Activated CD8-positive, alpha-beta memory T cell treated with anti-CD3 and anti-CD28 coated beads for 48 hours (primary cell): ENCODE data around the gene CLCF1.

Experiments used
- DNase-seq, 3 experiments: peaks; one replicate each; pipeline ENCODE4 v3.0.0-alpha.2; 2020; ENCODE audit warnings: low read depth in 2 of 3, low spot score in 2 of 3

The CLCF1 gene

DNA sequence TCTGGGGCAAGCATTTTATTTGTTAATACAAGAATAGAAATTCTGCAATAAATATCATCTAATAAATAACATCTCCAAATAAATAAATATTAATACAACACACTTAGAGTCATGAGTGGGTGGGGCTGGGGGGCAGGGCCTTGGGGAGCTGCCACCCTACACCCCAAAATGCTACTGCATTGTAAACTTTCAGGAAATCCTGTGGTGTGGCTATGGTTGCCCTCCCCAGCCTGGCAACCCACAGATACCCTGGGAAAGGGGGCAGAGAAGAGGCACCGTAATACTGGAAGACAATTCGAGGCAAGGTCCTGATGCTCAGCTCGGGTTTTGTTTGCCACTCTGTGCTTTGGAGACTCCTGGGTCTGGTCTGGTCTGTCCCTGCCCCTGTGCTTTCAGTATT lies 9.2 kb downstream of the CLCF1 start:
- no peak for DNase-seq

GRCh38 chr11:67357831-67358670 lies 15.3 kb downstream of the CLCF1 start:
- no peak for DNase-seq

DNA sequence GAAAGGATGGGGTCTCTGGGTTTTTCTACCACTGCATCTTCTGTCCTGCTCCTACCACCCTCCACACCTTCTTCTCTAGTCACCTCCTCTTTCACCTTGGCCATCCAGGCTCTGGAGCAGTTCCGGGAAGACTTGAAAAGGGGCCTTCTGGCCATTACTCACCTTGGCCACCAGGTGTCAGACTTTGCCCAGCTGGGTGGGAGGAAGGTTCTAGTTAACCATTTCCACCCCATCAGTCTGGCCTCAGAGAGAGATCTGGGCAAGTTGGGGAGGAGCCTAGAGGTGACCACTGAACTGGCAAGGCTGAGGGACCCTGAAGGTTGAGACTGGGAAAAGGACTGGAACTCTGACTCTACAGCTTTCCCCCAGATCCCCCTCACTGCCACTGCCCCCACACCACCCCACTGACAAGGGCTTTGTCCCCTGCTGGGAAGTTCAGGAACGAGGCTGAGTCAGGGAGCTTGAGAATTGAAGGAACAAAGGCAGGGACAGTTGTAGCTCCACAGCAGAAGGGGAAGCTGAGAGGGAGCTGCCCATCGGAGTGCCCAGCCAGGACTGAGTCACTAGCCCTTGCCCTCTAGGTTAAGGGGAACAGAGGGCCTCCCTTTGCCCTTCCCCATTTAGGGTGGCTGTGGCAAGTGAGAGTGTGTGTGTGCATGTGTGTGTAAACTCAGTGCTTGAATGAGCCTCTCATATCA lies 16.4 kb downstream of the CLCF1 start:
- no peak for DNase-seq

DNA sequence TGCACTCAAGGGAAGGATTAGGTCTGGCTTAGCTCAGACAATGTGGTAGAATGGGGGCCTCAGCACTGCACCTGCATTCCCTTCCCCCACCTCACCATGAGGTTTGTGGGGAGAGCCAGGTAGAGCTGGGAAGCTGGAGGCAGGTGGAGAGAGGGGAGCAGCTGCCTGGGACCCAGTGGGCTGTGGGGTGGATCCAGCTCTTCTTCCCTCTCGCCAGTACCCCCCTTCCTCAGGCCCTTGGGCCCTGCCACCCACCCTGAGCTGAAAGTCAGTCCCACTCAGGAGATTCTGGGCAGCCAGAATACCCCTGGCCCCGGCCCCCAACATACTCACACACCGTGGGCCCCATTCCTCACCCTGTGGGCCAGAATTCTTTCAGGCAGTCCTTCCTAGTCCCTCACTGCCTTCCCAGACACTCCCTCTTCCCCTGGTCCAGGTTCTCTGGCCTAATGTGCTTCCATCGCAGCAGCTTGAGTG lies 17.0 kb downstream of the CLCF1 start:
- DNase-seq = no peak

- no peak for DNase-seq
Observed at GRCh38 chr11:67355794-67356386, 17.5 kb downstream of the CLCF1 start.

DNA sequence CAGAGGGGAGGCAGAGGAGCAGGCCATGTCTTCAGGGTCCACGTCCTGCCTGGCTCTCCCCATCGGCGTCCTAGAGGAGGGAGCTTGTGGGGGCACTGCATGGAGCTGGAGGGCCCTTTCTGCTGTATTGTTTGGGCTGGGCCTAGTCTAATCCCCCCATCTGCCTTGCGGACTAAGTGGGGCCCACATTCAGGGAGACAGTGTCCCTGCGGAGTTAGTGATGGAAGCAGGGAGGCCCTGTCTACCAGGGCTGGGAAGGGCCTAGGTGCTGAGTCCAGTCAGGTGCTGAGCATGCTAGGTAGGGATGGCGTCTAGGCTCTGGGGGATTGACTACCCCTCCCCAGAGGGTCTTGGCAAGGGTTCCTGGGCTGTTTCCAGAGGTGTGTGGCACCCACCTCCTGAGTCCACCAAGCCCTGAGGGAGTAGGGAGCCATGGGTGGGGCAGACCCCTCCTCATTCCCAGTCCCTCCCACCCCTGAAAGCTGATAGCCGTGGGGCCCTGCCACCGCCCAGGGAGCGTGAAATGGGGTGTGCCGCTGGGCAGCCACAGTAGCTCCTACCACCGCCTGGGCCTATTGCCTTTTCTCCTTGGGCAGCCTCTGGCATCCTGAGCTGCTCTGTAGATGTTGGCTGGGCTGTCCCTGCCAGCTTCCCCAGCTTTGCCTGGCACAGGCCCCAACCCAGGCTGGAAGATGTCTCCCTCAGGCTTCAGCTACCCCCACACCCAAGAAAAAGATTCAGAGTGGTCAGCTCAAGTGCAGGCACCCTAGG lies 18.2 kb downstream of the CLCF1 start:
- DNase-seq = no peak

DNA sequence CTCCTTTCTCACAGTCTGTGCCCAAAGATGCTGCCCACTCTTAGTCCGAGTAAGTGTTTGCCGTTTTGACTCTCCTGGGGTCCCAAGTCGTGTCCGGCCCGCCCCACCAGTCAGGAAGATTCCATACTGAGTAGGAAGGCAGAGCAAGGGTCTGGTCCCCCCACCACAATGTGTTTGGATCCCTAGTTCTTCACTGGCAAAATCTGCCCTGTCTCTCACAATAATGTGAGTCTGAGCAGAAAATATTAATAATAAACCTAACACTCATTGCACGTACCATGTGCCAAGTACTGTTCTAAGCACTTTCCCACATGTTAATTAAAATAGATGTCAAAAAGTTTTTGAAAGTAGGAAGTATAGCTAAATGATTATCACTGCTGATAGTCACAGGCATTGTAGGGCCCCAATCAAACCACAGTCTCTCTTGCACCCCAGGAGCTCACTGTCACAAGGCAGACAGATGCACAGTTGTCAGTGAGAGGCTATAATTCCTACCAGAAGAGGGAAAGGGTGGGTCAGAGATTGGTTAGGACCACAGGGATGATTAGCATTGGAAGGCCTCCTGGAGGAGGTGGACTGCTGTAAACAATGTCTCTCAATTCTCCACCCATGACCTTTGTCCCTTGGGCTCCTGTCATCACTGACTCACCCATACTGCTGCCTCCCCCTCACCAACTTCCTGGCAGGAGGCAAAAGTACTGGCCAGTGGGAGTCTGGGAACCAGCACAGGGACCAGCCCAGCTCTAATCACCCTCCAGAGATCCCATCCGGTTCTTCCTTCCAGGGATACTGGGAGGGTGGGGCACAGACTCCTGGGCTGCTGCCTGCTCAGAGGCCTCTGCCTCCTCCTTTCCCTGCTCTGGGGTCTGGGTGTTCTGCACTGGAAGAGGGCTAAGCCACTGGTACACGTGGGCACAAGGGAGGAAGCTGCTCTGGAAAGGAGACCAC lies 19.0 kb downstream of the CLCF1 start:
- no peak for DNase-seq

DNA sequence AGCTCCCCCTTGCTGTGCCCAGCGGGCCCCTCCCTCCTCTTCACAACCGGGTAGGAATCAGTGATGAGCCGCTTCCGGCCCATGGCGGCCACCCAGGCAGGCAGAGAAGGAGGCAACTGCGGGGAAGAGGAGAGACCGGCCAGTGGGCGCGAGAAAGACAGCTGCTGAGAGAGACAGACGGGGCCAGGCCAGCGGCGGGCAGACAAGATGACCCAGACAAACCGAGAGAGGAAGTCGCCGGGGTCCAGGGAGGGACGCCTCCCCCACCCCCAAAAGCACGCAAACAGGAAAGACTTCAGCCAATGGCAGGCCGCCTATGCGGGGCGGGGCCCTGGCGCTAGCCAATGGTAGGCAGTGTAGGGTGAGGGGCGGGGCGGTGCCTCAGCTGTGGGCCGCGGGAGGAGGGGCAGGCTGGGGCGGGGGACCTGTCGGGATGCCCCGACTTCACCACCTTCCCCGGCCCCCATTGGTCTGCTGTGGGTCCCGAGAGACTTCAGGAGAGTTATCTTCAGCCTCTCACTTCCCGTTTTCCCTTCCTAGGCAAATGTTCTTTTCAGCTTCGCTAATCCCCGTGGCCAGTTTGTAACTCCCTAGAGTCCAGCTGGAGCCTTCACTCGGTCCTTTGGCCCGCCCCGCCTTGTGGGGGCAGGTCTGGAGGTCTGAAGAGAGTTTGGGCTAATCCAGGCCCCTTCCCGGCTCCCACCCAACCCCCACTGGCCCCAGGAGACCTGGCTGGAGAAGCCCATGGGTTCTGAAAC lies 19.9 kb downstream of the CLCF1 start, which contains the start of gene POLD4:
POLD4 (minus strand) TSS at position 230 of the 758 bp plus-strand sequence; CDS start at position 83, 147 bp downstream.
- DNase-seq = peak; percentile 77 to 90 (median 88)

- DNase-seq = no peak
Observed at GRCh38 chr11:67352546-67353316, 20.7 kb downstream of the CLCF1 start.

GRCh38 chr11:67351275-67352005 lies 22.0 kb downstream of the CLCF1 start:
- no peak for DNase-seq

DNA sequence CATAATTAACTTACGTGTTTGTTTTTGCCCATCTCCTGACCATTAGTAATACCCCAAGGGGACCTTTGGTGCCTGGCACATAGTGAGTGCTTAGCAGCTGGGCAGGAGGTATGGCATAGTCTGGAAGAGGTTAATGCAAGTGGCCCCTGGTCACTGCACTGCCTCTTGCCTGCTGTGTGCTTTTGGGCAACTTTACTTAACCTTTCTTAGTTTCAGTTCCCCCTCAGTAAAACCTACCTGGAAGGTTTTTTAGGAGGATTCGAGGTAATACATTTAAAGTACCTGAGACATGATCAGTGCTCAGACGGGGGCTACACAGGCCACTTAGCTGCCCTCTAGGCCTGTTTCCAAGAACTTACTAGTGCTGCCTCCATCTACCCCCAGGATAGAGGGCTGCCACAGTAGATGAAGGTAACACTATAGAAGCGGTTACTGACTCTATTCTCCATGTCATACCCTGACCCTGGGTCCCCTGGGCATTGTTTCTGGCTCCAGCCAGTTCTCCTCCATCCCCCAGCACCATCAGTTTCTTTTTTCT lies 23.4 kb downstream of the CLCF1 start:
- DNase-seq = no peak

DNA sequence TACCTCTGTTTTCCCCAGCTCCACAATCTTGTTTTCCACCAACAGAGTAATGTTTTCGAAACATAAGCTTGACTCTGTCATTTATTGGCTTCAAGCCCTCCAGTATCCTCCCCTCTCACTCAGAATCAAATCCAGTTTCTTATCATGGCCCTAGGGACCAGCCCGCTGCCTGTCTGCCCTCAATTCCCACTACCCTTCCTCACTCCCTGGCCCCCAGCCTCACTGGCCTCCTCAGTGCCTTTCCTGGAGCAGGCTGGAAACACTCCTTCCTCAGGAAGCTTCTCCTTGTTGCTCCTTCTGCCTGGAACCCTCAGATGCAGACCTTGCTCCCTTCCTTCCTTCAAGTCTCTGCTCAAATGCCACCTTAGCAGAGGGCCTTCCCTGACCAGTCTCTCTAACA lies 23.9 kb downstream of the CLCF1 start:
- DNase-seq = no peak

DNA sequence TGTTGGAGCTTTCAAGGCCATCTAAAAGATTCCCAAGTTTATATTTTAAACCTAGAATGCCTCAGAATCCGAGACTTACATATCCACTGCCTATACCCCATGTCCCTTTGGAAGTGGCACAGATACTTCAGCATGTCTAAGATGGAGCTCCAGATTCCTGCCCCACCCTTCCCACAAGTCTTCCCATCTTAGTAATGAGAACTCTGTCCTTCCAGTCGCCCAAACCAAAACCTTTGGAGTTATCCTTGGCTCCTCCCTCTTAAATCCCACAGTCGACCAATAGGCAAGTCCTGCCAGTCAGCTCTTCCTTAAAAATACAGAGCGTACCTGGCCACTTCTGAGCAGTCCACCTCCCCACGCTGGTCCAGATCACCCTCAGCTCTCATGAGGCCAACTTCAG lies 24.4 kb downstream of the CLCF1 start:
- DNase-seq = no peak

DNA sequence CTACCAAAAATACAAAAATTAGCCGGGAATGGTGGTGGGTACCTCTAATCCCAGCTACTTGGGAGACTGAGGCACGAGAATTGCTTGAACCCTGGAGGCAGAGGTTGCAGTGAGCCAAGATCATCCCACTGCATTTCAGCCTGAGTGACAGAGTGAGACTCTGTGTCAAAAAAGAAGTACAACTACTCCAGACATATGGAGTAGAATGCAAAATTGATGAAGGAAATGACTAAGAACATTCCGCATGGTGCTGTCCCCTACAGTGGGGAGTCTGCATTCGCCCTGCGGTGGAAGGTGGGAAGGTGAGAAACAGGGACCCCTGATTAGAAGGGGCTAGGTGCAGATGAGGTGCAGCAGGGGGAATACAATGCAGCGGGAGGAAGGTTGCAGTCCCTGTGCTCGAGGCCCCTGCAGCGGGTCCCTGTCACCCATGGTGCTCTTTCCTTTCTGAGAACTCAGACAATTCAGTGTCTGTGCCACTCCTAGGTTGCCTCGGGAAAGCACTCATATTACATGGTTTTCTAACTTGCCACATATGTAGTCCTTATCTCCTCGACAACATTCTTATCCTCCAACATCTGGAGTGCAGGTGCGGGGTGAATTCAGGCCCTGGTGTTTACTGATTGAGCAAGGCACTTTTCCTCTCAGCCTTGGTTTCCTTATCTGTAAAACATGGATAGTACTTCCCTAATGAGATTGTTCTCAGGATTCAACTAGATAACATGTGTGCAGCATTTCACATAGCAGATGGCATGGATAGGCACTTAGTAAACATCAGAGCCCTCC lies 25.2 kb downstream of the CLCF1 start:
- no peak for DNase-seq

DNA sequence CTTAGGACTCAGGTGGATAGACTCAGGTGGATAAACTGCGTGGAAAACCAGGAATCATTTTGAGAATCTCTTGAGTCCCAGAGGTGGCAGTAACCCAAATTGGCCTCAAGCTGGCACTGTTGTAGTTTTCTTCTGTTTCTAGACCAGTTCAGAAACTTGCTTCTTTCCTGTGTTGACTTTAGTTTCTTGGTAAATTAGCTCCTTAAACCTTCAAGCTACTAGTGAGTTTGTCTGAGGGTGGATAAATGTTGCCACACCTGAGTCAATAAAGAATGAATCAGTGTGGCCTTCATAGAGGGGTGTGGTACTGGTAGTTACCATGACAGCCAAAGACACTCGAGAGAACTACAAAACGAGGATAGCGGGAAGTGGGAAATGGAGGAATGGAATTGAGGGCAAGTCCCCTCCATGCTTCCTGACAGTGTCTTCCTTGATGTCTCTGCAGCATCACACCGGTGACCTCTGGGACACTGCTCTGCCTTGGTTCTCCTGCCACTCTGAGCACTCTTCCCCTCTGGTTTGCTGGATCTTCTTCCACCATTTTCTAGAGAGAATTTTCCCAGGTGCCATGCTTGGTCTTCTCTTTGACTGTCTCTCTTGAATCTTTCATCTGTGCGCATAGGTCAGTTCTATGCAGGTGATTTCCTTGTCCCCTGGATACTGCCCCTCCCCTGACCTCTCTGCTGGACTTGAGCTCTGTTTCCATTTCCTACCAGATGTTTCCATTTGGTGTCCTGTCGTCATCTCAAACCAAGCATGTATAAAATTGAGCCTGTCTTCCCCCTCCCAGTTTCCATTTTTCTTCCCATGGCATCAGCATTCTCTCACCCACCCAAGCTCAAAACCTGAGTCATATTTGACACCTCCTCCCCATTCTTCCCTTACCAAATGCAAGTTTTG lies 27.2 kb downstream of the CLCF1 start:
- no peak for DNase-seq
